ENCODE data around the gene SETD3.

Gene SETD3

GRCh38 chr14:99418242-99418641 is 62.4 kb downstream of the SETD3 start:
- no peak for DNase-seq

GRCh38 chr14:99416909-99417308 is 63.8 kb downstream of the SETD3 start:
- no peak for DNase-seq

GRCh38 chr14:99415496-99416281 is 65.0 kb downstream of the SETD3 start:
- peak; percentile 85 for DNase-seq

GRCh38 chr14:99413911-99414310 is 66.7 kb downstream of the SETD3 start:
- DNase-seq = no peak

GRCh38 chr14:99413172-99413571 is 67.5 kb downstream of the SETD3 start:
- no peak for DNase-seq

GRCh38 chr14:99412117-99413061 is 68.3 kb downstream of the SETD3 start:
- DNase-seq = no peak

GRCh38 chr14:99410019-99410418 is 70.6 kb downstream of the SETD3 start:
- no peak for DNase-seq

GRCh38 chr14:99408971-99409289 is 71.7 kb downstream of the SETD3 start:
- no peak for DNase-seq

- no peak for DNase-seq
Observed at GRCh38 chr14:99408286-99408970, 72.2 kb downstream of the SETD3 start.

GRCh38 chr14:99407416-99407815 is 73.2 kb downstream of the SETD3 start:
- DNase-seq = no peak

- no peak for DNase-seq
Observed at GRCh38 chr14:99402950-99403349, 77.7 kb downstream of the SETD3 start.

GRCh38 chr14:99402285-99402648 is 78.4 kb downstream of the SETD3 start:
- no peak for DNase-seq

- DNase-seq = no peak
Observed at GRCh38 chr14:99401621-99402284, 78.9 kb downstream of the SETD3 start.

GRCh38 chr14:99401211-99401610 is 79.4 kb downstream of the SETD3 start:
- DNase-seq = no peak

- no peak for DNase-seq
Observed at GRCh38 chr14:99397698-99398097, 83.0 kb downstream of the SETD3 start.

- peak; percentile 18 for DNase-seq
Observed at GRCh38 chr14:99395909-99396530, 84.6 kb downstream of the SETD3 start.

- DNase-seq = no peak
Observed at GRCh38 chr14:99394602-99395156, 86.0 kb downstream of the SETD3 start.

GRCh38 chr14:99393059-99393655 is 87.5 kb downstream of the SETD3 start:
- DNase-seq = peak; percentile 28

GRCh38 chr14:99391671-99392070 is 89.0 kb downstream of the SETD3 start:
- DNase-seq = no peak

- DNase-seq = peak; percentile 32
Observed at GRCh38 chr14:99389174-99389826, 91.4 kb downstream of the SETD3 start.

- DNase-seq = no peak
Observed at GRCh38 chr14:99388286-99388685, 92.4 kb downstream of the SETD3 start.
